NCI-H1048 (cell line): ENCODE results near the gene SERPINA5.
"Not testable (repeated sequence)": the region's sequence is repeated elsewhere in the genome, so short reads cannot be mapped to it uniquely, and the experiment has no call there.

Experiments
- DNase-seq: peaks from one replicate; lab custom pipeline; 2025; lab: John Stamatoyannopoulos, UW

Gene SERPINA5

DNA sequence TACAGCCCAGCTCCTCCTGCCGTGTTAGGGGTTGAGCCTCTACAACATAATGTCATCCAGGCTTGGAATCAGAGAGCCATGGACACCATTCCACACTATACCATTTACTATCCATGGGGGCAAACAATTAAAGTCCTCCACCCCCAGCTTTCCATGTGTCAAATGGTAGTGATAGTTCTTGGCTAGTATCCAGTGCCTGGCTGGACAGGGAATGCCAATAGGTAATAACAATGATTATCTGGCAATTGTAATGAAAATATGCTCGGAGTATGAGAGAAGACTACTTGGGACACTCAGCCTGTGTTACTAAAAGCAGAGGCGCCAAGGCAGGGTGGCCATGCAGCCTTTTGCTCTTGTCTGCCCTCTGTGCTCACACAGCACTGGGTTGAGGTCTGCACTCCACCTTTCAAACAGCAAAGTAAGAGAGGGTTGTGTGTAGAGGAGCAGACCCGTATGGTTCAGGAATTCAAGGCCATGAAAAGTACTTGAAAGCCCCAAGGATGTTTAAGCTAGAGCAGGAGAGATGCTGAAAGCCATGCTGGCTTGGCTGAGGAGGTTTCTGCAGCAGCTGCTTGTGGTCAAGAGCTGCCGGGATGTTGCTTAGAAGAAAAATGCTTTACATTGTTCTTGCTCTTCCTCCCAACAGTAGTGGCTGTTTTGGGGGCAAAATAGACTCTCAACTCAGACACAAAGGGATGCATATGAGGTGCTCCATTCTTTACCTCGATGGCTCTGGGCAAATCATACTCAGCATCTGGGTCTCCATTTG lies 41.6 kb downstream of the SERPINA5 start:
- no peak for DNase-seq

- DNase-seq, result no peak
Observed at GRCh38 chr14:94623422-94623809, 42.2 kb downstream of the SERPINA5 start.

DNA sequence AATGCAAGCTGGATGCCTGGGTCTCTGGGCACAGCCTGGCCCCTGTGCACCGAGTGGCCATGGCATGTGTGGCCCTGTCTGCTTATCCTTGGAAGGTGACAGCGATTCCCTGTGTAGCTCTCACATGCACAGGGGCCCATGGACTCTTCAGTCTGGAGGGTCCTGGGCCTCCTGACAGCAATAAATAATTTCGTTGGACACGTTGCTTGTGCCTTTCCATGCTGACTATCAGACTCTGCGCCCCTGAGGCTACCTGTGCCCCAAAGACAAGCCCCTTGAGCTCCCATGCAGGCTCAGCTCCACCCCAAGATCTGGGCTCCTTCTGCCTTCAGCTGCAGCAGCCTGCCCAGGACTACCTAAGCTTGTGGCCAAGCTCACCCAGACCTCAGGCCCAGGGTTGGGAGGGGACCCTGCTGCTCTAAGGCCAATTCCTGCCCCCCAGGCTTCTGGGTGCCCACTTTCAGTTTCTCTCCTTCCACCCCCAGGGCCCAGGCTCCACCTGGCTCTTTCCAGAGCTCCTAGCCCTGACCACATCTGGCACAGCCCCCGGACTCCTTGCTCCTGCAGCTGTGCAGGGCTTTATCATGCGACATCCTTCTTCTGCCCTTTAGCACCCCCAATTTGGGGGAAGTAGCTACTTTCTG lies 42.8 kb downstream of the SERPINA5 start:
- DNase-seq, result no peak

- DNase-seq, result no peak
Observed at GRCh38 chr14:94624537-94625352, 43.5 kb downstream of the SERPINA5 start.

- no peak for DNase-seq
Observed at GRCh38 chr14:94625353-94625635, 44.1 kb downstream of the SERPINA5 start.

DNA sequence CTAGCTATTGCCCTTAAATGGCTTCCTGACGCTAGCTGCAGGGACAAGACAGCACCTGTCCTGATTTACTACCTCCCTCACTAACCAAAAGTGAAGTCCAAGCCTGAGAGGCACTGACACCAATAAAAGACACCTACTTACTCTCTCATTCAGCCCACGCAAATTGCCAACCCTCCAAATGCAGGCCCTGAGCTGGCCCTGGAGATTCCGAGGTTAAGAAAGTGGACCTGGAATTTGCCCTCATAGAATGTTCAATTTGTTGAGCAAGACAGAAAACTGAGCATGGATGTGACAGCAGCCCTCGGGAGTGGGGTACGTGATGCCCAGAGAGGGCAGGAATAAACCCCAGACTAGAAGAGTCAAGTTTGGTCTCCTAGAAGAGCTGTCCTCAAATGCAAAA lies 47.4 kb downstream of the SERPINA5 start:
- DNase-seq, result no peak

DNA sequence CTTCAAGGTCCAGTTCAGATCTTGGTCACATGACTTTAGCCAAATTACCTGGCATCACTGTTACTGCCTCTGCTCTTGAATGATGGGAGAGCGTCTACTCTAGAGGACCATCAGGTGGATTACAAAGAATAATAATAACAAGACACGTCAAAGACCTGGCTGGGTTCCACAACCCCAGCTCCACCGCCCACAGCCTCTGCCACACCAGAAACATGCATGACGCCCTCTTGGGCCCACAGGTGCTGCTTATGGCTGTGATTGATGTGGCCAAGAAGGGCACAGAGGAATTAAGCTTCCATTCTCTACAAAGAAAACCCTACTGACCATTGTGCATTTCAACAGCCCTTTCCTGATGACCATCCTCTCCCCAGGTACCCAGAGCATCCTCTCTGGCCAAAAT lies 49.2 kb downstream of the SERPINA5 start:
- no peak for DNase-seq

- no peak for DNase-seq
Observed at GRCh38 chr14:94631050-94631449, 49.8 kb downstream of the SERPINA5 start.

DNA sequence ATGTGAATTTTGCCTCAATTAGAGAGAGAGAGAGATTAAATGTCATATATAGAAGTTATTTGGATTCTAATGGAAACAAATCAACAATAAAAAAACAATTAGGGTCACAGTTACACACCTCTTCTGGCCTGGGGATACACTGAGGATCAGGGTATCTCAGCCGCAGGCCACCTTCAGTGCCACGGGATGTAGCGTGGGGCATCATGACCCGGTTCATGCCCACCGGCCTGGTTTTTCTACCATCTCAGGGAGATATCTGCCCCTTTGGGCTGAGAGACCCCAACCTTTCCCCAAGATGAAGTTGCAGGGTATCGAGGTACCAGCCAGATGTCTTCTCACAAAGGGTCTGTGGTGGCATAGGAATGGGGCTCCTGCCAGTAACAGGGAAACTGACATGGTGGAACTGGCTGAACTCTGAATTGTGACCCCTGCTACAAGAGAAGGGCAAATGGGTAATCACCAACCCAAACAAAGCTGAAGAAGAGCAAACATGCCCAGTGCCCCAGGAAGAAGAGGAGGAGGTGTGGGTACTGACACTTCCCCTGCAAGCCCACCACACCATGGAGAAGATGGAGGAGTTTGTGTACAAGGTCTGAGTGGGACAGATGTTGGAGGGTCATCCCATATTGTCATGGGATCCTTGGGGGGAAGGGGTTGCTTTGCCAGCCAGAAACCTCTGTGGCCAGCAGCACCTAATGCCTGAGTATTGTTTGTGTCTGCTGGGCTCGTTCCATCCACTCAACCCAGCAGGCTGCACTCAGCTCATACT lies 50.5 kb downstream of the SERPINA5 start:
- DNase-seq, result no peak

- DNase-seq, result no peak
Observed at GRCh38 chr14:94632305-94632590, 51.0 kb downstream of the SERPINA5 start.

DNA sequence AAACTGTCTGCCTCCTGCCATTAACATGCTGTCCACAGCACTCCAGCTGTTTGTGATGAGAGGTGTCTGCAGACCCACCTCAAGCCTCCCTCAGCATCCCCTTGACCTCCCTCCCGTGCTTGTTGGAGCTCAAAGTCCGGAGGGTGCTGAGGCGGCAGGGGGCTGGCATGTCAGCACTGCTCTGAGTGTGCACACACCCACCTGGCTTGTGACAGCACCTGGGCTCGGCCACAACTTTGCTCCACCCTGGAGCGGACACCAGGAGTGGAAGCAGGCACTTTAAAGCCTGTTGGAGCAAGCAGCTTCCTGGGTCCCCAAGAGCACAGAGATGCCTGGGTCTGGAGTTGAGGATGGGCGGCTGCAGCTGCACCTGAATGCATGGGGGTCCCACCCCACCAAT lies 51.9 kb downstream of the SERPINA5 start:
- no peak for DNase-seq

- DNase-seq, result no peak
Observed at GRCh38 chr14:94635154-94635553, 53.9 kb downstream of the SERPINA5 start.

DNA sequence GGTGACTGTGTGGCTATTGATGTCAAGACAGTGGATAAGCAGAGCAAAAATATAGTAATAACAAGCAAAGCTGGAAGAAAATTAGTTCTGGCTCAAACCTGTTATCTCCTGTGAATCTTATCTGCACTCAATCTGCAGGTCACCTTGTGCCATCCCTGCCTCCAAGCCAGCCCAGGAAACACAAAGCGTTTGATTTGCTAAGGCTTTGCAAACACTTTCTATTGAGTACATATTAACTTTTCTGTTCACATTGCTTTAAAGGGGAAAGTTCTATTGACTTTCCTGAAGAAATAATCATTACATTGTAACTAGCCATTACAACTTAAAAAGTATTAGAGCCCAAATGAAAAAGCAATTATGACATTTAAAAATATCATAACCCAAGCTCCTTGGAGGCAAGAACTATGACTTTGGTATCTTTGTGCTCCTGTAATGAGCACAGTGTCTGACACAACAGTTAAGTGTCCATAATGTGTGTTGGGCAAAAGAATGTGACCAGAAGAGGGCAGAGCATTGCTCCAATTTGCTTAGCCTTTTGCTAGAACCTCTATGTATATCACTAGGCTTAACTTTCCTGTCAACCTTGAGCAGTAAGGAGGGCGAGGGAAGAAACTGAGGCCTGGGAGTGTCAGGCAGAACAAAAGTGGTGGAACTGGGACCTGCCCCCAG lies 55.7 kb downstream of the SERPINA5 start:
- no peak for DNase-seq

DNA sequence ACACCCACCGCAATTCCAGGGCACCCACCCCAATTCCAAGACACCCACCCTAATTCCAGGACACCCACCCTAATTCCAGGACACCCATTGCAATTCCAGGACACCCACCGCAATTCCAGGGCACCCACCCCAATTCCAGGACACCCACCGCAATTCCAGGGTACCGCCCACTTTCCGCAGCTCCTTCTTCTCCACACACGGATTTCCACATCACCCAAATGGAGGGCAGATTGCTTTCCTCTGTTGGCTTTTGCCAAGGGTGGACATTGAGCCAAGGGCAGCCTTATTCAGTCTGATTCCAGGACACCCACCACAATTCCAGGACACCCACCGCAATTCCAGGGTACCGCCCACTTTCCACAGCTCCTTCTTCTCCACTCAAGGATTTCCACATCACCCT lies 56.6 kb downstream of the SERPINA5 start:
- not testable (repeated sequence) for DNase-seq

DNA sequence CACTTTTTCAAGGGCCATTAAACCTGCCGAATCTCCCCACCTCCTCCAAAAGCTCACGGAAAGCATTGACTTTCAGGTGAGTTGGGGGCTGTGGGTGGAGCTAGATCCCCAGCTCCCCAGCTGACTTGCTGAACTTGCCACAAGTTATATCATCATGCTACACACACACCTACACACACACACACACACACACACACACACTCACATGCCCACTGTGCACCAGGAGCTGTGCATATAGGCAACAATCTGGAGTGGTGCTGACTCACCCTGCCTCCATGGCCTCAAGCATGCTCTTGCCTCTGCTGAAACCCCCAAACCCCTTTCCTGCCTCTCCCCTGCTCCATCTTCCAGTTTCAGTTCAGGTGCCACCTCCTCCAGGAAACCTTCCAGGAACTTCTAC lies 57.1 kb downstream of the SERPINA5 start:
- no peak for DNase-seq

- no peak for DNase-seq
Observed at GRCh38 chr14:94638961-94639817, 58.0 kb downstream of the SERPINA5 start.

DNA sequence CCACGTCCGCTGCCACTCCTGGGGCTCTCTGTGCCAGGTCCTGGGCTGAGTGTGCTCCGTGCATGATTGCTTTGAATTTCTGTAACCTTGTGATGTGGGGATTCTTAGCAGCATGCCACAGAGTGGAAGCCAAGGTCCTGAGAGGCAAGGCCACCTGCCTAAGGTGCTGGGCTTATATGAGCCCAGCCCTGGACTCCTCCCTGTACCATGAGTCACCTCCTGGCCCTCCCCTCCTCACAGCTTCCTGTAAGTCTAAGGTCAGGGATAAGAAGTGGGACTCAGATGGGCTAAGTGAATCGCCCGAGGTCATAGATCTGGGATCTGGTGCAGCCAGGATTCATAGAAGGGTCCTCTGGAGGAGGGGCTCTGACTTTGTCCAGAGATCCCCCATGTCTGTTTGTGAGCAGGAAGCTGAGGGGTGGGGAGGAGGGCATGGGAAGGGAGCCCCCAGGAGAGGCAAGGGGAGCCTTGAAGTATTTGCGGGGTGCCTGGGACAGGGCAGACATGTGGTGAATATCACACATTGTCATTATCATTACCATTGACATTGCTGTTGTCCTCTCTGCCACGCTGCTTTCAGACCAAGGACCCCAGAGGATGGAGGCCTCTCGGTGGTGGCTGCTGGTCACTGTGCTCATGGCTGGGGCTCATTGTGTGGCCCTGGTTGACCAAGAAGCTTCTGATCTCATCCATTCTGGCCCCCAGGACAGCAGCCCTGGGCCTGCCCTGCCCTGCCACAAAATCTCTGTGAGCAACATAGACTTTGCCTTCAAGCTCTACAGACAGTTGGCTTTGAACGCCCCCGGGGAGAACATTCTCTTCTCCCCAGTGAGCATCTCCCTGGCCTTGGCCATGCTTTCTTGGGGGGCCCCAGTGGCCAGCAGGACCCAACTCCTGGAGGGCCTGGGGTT lies 59.8 kb downstream of the SERPINA5 start:
- no peak for DNase-seq

DNA sequence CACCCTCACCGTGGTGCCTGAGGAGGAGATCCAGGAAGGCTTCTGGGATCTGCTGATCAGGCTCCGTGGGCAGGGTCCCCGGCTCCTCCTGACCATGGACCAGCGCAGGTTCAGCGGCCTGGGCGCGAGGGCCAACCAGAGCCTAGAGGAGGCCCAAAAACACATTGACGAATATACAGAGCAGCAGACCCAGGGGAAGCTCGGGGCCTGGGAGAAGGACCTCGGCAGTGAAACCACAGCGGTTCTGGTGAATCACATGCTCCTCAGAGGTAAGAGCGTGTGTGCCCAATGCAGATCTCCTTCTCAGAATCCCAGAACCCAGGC lies 60.4 kb downstream of the SERPINA5 start:
- no peak for DNase-seq
